ENCODE results near the gene CPNE2.

GRCh38 chr16:57127037-57127763 lies 34.8 kb downstream of the CPNE2 start:
- TF ChIP-seq GATA3 (IDR thresholded peaks at IDR 0.05; ENCODE audit: low read depth, low read length) (no peak), GATA2 (IDR thresholded peaks at IDR 0.05; ENCODE audit: low read depth, low read length) (no peak)

All from SH-SY5Y (cell line).